ENCODE results near the gene SFT2D3. TPM values are rescaled to one million over a fixed set of nuclear protein-coding genes. Genes with fewer than 3 reads are reported as not detected.

SFT2D3 gene
- total and polyA plus RNA-seq, 9 of the 15 experiments (the other 6 are each of a cell fraction or from before 2014, with no cell fraction given), result 7.5 to 9.9 (median 8.9) TPM; not detected in 2

- TF ChIP-seq ZNF253 (CRISPR knock-in tag; conservative IDR thresholded peaks at IDR 0.05), result no peak
- TF ChIP-seq LEF1 (IDR thresholded peaks at IDR 0.05), result no peak
- TF ChIP-seq ARID3A (IDR thresholded peaks at IDR 0.05; ENCODE audit: borderline replicate concordance, low read depth, low read length), result no peak
These were observed 38.2 kb upstream of the SFT2D3 start (continued) for GRCh38 chr2:127662937-127663565.

DNA sequence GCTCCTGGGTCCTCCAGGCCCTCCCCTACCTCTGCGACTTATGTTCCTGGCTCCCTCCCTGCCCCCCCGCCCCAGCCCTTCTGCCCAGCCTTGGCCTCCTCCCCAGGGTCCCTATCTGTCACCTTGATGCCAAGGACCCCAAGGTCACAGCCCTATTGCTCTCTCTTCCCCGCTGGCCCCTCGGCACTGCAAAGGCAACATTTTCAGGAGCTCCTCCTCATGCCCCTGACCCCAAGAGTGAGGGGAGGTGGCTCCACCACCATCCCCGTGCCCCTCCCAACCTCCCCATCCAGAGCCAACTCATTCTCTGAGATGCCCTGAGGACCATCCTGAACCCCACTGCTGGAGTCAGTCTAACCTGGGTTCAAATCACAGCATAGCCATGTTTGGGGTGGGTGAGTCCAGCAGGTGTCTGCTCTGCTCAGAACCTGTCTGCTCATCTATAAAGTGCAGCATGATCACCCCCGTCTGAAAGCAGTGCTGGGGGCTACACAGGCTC is 37.7 kb upstream of the SFT2D3 start:
- CTCF ChIA-PET (ENCODE audit: low intra/inter-chr PET ratio), result no interaction called here
- Histone ChIP-seq H3K79me2 (ENCODE audit: control insufficient read depth, insufficient read depth, low read length) (no peaks in the 10 kb centered on the region), H3K27me3 (ENCODE audit: control insufficient read depth in 2 of 2, insufficient read depth in 2 of 2, low read length in 2 of 2) (peaks cover 38 to 47% of the 10 kb centered on the region in 2 experiments), H3K27ac (ENCODE audit: extremely low read depth, low read depth, low read length) (no peak overlapping the region), H3K4me3 (no peak overlapping the region), H3K36me3 (ENCODE audit: control insufficient read depth, insufficient read depth, low read length) (no peaks in the 10 kb centered on the region), H4K20me1 (replicated peaks; ENCODE audit: control insufficient read depth, insufficient read depth, low read length) (no peaks in the 10 kb centered on the region; the same call in 1 of the 2 replicates), H2AFZ (ENCODE audit: low read depth, low read length) (no peak overlapping the region), H3K9me3 (replicated peaks; ENCODE audit: control insufficient read depth, insufficient read depth, low read depth, low read length) (no peaks in the 10 kb centered on the region; the same call in 1 of the 2 replicates), H3K9ac (ENCODE audit: insufficient read depth in 1 of 2, low read depth in 2 of 2, low read length in 2 of 2) (no peak overlapping the region), H3K4me1 (replicated peaks in 1 of 2; ENCODE audit: control insufficient read depth in 2 of 2, insufficient read depth in 2 of 2, low read length in 2 of 2) (peaks cover 2 to 8% of the 10 kb centered on the region in 2 experiments; a peak in 3 of 5 replicates), H3K9me1 (ENCODE audit: control insufficient read depth, insufficient read depth, low read length) (no peaks in the 10 kb centered on the region), H3K4me2 (ENCODE audit: insufficient read depth, low read length) (no peak overlapping the region)
- BruUV-seq (replicated peaks), result no TSS peak
- POLR2A ChIA-PET, result interaction anchor here (1.0 to 1.5 kb wide), 2 partner anchors 12 to 13 kb away, joined by 3 to 5 read pairs; no protein-coding TSS in a partner anchor
- WGBS (ENCODE audit: insufficient coverage, low coverage, missing lambda C conversion rate), result 4% methylated on average over 3 of the region's 6 CpGs
- in situ Hi-C loops (cut with MboI) (no loop called here), intact Hi-C loops (cut with micrococcal nuclease) (no loop called here)
- TF ChIP-seq, protein P1, sequence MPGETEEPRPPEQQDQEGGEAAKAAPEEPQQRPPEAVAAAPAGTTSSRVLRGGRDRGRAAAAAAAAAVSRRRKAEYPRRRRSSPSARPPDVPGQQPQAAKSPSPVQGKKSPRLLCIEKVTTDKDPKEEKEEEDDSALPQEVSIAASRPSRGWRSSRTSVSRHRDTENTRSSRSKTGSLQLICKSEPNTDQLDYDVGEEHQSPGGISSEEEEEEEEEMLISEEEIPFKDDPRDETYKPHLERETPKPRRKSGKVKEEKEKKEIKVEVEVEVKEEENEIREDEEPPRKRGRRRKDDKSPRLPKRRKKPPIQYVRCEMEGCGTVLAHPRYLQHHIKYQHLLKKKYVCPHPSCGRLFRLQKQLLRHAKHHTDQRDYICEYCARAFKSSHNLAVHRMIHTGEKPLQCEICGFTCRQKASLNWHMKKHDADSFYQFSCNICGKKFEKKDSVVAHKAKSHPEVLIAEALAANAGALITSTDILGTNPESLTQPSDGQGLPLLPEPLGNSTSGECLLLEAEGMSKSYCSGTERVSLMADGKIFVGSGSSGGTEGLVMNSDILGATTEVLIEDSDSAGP (CRISPR knock-in tag; IDR thresholded peaks at IDR 0.05), result no peak
- TF ChIP-seq ETV5 (CRISPR knock-in tag; IDR thresholded peaks at IDR 0.05; ENCODE audit: low read depth) (no peak), MAFG (tag; conservative IDR thresholded peaks at IDR 0.05) (no peak), MEF2D (tag; conservative IDR thresholded peaks at IDR 0.05; ENCODE audit: low read depth) (no peak), NCOA2 (IDR thresholded peaks at IDR 0.05; ENCODE audit: partially characterized antibody in 2 of 2) (no peak), FOXA1 (IDR thresholded peaks at IDR 0.05; ENCODE audit: borderline replicate concordance) (no peak), ZNF79 (CRISPR knock-in tag; IDR thresholded peaks at IDR 0.05; ENCODE audit: low read depth) (no peak), PTTG1 (tag; IDR thresholded peaks at IDR 0.05; ENCODE audit: low read depth) (no peak), ZNF75A (CRISPR knock-in tag; IDR thresholded peaks at IDR 0.05) (no peak), PML (IDR thresholded peaks at IDR 0.05; ENCODE audit: low read length) (no peak), ZNF217 (CRISPR knock-in tag; IDR thresholded peaks at IDR 0.05) (no peak), EWSR1 (IDR thresholded peaks at IDR 0.05; ENCODE audit: borderline replicate concordance, low read depth, partially characterized antibody) (no peak), NUFIP1 (IDR thresholded peaks at IDR 0.05; ENCODE audit: partially characterized antibody) (no peak)
- TF ChIP-seq, protein P2, sequence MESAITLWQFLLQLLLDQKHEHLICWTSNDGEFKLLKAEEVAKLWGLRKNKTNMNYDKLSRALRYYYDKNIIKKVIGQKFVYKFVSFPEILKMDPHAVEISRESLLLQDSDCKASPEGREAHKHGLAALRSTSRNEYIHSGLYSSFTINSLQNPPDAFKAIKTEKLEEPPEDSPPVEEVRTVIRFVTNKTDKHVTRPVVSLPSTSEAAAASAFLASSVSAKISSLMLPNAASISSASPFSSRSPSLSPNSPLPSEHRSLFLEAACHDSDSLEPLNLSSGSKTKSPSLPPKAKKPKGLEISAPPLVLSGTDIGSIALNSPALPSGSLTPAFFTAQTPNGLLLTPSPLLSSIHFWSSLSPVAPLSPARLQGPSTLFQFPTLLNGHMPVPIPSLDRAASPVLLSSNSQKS (CRISPR knock-in tag; IDR thresholded peaks at IDR 0.05), result no peak
- DNase-seq (ENCODE audit: extremely low read depth in 1 of 4, low spot score in 3 of 4), result no peak
- FAIRE-seq, result no peak
- no peak for ATAC-seq

All from K562 (cell line).